ENCODE data around the gene SIL1.
"Not testable (repeated sequence)": the region's sequence is repeated elsewhere in the genome, so short reads cannot be mapped to it uniquely, and the experiment has no call there.

SIL1 gene

DNA sequence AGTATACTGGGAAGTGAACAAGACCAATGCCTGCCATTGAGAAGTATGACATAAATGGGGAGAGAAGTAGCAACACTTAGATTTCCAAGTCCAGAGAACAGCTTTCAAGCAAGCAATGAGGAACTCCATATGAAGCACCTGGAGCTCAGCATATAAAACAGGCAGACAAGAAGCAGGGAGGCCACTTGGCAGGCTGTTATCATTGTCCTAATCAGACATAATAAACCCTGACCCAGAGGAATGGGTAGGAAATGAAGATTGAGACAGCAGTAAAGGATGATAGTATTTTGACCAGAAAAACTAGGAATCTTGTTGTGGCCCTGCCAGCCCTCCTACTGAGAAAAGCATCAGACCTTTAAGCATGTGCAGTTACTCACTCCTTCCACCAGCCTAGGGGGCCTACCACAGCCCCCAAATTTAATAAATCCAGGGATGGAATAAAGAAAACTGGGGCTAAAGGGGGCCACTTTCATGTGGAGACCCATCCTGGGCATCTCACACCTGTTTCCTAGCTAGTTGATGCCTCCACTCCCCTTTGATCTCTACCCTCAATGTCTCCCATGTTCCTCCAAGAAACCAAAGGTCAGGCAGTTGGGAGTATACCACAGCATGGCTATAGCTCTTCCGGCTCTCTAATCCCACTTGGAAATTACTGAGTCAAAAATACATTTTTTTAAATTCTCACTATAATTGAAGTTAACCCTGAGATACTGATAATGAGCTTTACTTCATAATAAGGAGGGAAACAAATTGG, 135.1 kb downstream of the SIL1 start:
- DNase-seq: no peak

DNA sequence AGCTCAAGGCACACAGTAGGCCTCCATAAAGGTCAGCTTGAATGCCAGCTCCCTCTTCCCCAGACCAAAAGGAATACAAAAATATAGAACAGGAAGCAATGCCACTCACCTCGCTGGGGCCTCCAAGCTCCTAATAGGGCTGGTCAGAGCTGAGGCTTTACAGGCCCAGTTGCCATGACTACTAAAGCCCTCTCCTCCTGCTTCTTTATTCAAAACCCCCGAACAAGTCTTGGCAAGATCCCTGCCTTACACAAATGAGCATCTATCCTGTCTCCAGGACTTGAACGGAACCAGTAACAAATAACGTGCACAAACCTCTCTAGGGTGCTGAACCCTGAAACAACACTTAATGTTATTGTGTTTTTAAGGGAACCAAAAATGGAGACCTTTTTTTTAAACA, 136.3 kb downstream of the SIL1 start:
- DNase-seq: no peak

DNA sequence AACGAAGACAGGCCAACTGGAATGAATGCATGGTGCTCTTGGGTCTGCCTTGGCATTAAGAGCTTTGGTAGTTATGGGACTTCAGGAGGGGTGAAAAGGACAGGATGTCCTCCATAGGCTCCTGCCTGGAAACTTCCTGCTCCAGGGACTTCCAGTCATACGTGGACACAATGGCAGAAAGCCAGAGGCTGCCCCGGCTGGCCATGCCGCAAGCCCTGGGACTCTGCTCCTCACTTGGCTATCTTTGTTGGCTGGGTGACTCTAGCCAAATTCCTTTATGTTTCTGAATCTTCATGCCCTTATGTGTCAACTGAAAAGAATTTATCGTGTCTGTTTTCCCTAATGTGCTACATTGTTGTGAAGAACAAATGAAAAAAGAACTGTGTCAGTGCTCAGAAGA, 136.9 kb downstream of the SIL1 start:
- no peak for DNase-seq

DNA sequence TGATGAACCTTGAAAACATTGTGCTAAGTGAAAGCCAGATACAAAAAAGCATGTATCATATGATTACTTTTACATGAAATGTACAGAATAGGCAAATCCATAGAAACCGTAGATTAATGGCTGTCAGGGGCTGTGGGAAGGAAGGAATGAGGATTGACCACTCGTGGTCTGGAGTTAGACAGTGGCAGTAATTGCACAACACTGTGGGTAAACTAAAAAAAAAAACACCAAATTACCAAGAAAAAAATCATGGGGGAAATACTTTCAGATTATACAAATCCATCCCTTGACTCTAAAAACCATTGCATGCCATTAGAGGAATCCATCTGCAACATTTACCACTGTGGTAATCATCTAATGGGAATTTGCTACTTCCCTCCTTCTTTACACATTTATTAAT, 140.0 kb downstream of the SIL1 start:
- DNase-seq: no peak

DNA sequence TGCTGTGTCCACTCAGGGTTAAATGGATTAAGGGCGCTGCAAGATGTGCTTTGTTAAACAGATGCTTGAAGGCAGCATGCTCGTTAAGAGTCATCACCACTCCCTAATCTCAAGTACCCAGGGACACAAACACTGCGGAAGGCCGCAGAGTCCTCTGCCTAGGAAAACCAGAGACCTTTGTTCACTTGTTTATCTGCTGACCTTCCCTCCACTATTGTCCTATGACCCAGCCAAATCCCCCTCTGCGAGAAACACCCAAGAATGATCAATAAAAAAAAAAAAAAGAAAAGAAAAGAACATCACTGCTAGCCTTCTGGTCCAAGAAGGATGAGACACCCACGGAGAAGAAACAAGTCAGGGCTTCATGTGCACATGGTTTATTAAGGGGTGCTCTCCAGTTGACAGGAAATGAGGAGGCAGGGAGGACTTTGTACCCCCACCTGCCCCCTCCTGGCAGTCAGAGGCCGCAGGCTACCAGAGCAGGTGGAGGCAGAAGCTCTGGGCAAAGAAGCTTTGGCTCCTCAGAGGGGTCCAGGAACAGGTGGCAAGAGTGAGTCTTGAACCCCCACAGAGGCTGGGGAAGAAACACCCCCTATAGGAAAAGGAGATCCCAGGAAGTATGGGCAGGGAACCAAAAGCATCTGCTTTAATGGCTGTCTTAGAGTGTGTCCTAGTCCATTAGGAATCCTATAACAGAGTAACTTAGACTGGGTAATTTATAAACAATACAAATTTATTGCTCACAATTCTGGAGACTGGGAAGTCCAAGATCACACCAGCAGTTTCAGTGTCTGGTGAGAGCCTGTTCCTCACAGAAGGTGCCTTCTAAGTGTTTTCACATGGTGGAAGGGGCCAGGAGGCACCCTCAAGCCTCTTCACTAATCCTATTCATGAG, 140.9 kb downstream of the SIL1 start:
- DNase-seq: not testable (repeated sequence)

DNA sequence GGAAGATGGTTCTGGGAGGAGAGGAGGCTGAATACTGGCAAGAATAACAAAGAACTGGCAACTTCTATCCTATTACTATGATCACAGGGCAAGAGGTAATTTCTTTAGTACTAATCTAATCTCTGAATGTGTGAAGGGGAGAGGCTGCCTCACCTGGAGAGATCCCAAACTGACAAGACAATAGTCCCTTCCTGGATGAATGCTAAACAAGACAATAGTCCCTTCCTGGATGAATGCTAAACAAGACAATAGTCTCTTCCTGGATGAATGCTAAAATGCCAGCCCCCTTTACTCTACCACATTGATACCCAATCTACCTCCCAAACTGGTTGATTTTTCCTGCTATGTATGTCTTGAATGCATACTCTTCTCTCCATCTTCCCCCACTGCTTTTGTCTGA, 145.2 kb downstream of the SIL1 start:
- no peak for DNase-seq

DNA sequence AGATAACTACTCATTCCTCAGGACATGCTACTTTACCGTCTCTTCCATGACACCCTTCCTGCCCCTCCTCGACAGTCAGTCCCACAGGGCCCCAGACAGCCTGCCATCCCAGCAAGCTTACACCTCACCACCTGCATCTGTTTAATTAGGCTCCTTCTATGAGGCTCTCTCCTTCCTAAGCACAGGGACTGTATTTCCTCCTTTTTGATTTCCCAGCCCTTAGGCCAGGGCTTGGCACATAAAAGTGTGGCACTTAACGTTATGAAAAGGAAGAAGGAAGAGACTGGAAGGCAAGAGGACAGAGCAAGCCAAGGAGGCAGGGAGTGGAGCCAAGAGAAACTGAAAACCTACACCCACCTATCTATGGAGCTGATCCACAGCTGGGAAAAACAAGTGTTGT, 146.8 kb downstream of the SIL1 start:
- no peak for DNase-seq

DNA sequence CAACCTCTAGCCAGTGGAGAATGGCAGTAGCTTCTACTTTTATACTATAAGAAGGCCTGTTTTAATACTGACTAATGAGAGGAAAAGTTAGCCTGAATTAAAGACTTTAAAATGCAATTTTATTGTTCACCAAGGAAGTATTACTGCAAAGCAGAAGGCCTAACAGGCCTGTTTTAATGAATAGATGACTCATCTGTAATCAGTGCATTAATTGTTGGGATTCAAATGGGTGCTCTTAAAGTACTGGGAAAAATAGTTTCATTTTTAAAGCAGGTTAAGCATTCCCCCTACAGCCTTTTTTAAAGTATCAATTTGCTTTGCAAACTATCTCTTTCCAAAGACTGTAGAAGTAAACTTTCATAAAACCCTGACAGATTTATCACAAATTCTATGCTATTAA, 147.7 kb downstream of the SIL1 start:
- no peak for DNase-seq

DNA sequence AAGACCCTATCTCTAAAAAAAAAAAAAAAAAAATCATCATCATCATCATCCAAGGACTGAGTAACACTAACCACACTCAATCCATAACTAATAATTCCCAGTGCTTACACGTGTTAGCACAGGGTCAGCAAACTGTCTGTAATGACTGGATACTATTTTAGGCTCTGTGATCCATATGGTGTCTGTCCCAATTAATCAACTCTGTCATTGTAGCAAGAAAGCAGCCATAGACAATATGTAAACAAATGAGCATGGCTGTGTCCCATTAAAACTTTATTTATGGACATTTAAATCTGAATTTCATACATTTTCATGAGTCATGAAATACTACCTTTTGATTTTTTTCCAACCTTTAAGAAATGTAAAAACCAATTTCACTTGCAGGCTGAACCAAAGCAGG, 148.4 kb downstream of the SIL1 start:
- DNase-seq: no peak

DNA sequence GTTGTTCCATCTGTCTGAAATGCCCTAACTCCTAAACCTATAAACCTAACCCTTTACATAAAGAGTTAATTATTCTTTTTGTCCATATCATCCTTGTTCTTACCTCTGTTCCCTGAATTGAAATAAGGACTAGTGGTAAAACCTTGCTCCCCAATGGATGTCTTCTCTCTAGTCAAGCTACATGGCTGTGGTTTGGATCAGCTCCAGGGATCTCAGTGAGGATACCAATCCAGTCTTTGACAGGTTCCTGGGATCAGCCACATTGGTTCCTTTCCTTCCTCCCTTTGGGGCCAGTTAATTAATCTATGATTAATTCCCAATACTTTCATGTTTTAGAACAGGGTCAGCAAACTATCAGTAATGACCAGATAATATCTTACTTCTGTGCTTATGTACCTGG, 151.6 kb downstream of the SIL1 start:
- DNase-seq: no peak

DNA sequence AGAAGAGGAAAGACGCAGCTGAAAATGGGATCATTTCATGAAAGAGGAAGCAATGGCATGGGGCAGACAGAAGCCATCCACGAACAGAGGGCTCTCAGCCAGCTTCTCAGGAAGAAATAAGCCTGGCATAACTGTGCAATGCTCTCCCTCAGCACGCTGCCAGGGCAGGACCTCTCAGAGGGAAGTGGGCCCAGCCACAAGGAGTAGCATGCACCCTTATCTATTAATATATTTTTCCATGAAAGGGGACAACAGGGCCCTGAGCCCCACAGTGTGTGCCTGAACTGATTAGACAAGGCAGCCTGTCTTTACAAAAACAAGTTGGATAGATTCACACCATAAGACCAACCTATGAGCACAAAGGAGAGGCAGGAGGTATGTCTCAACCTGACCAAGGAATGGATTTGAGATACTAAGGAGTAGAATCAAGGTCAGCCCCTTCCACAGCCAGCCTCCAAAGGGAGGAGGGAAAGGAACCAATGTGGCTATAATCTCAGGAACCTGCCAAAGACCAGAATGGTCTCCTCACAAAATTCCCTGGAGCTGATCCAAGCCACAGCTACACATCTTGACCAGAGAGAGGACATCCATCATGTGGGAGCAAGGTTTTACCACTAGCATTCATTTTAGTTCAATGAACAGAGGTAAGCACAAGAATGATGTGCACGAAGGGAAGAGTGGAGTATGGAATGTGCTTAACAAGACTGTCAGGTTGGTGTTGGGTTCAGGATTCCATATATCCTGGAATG, 154.8 kb downstream of the SIL1 start:
- DNase-seq: no peak

DNA sequence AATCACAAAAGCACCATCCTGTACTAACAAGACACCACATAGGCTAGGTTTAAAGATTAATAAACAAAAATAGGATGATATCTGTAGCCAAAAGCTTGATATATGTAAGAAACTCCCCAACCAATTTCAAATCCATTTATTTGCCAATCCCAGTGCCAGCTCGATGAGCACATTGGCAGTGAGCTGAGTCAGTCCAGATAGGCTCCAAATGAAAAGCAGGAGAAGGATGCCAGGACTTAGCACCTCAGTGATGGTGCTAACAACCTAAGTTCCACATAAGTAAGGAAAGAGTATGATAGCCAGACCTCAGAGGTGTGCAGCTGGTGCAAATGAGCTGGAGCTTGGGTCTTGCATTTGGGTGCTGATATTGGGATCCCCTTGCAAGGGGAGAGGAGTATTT, 158.1 kb downstream of the SIL1 start:
- no peak for DNase-seq

DNA sequence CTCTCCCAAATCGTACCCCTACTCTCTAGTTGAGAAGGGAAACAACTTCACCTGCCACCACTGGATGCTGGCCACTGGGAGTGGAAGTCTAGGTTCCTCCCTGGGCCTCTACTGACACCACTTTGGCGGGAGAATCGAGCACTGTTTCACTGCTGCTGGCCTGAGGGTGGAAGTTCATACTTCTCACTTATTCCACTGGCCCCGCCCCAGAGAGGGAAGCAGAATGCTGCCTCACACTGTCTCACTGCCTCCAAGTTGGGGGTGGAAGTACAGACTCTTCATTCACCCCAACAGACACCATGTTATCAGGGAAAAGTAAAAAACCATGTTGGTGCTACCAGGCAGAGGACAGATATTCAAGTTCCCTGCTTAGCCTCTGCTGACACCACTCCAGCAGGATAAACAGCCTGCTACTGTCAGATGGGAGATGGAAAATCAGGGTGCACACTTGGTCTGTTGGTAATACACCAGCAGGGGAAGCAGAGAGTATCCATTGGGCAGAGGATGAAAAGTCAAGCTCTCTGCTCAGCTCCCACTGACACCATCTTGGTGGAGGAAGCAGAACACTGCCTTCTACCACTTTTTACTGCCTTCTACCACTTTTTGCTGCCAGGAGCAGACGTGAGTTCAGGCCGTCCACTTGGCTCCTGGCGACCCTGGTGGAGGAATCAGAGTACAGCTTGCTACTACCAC, 159.4 kb downstream of the SIL1 start:
- no peak for DNase-seq

DNA sequence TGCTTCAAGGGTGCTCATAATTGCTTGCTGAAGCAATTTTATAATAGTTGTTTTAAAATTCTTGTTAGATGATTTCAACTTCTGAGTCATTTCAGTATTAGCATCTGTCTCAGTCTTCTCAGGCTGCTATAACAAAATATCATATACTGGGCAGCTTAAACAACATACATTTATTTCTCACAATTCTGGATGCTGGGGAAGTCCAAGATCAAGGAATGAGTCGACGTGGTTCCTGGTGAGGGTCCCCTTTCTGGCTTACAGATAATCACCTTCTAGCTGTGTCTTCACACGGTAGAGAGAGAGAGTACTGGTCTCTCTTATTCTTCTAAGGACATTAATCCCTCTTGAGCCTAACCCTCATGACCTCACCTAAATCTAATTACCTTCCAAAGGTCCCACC, 160.4 kb downstream of the SIL1 start:
- no peak for DNase-seq

DNA sequence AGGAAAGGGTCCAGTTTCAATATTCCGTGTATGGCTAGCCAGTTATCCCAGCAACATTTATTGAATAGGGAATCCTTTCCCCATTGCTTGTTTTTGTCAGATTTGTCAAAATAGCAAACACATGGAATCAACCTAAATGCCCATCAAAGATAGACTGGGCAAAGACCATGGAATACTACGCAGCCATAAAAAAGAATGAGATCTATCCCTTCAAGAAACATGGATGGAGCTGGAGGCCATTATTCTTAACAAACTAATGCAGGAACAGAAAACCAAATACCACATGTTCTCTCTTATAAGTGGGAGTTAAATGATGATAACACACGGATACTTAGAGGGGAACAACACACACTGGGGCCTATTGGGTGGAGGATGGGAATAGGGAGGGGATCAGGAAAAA, 161.8 kb downstream of the SIL1 start:
- DNase-seq: not testable (repeated sequence)

DNA sequence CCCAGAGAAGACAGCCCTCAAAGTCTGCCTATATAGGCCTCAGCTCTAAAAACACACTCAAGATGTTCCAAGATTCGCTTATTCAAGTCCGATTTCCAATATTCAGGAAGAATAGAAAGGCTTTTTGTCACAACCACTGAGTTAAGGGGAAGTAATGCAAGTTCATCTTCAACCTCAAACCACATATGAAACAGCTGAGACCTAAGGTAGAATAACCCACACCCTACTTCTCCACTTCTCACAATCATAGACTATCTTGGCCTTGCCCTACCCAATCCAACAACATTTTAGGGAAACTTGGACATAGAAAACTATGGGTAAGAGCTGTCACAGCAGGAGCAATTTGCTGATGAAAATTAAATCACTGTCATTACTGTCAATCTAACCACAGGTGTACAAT, 171.0 kb downstream of the SIL1 start:
- no peak for DNase-seq

DNA sequence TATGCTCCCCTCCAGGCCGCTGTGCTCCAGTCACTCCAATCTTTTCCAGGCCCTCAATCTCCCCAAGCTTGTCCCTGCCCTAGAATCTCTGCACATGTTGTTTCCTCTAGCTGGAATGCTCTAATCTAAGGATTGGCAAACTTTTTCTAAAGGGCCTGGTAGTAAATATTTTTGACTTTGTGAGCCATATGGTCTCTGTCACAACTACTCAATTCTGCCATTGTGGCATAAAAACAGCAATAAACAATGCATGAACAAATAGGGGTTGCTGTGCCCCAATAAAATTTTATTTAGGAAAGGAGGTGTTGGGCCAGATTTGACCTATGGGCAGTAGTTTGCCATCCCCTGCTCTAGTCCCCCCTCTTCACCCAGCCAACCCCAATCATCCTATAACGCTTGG, 172.5 kb downstream of the SIL1 start:
- DNase-seq: no peak

DNA sequence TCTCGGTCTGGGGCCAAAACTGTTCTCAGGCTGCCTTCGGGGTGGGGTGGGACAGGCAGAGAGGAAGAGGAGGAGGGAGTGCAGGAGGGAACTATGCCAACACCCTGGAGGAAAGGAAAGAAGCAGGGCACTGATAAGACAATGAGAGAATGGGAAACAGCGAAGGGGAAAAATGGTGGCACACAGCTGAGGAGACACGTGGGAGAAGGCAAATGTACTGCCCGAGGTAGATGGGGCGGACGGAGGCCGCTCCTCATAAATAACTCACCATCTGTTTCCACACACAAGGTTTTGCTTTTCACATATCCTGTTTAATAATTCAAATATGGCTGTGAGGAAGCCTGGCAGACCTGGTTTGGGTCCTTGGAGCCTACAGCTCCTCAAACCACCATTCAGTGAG, 174.9 kb downstream of the SIL1 start:
- DNase-seq: no peak

DNA sequence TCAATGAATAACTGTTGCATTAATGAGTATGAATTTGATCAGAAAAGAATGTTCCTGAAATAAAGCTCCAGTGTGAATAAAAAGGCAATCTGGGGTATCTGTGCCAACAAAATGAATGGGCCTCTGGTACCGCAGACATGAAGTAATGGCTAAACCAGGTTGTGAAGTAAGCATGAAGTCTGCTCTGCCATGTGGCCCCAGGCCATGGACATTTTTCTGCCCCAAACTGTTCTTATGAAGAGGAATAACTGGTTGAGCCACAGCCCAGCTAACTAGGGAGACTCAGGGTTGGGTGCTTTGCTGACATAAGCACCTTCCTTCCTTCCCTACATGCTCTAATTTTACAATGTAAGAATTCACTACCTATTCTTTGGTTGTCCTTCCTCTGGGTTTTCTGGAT, 175.6 kb downstream of the SIL1 start:
- no peak for DNase-seq

DNA sequence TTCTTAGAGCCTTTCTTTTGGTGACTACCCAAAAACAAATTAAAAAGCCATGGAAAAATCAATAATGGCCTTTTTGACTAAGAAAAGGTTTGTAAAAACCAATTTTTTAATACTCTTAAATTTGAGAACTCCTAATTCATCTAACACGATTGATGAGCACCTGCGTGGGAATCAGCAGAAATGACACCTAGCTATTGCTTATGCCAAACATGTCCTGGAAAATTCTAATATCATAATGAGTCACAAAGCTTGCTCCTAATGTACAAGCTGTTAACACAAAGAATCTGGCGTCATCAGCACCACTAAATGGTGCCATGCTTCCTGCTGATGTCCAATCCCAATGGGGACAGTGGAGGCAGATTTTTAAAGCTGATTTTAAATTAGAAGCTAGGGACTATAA, 176.8 kb downstream of the SIL1 start:
- DNase-seq: no peak

DNA sequence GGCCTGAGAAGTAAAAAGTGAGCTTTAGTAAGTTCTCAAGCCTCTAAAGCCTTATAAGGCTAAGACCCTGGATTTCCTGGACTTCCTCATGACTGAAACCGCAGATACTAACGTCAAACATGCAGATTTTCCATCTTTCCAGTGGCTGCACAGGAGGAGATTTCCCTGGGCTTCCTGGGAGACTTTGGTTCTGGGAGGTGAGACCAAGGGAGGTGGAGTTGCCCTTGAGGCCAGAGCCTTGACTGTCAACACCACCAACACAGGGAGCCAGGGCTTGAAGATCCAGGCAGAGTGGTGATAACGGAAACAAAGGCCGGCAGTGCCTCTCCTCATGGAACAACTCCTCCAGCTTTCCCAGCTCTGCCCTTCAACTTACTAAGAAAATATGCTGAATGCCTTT, 178.3 kb downstream of the SIL1 start:
- DNase-seq: no peak

DNA sequence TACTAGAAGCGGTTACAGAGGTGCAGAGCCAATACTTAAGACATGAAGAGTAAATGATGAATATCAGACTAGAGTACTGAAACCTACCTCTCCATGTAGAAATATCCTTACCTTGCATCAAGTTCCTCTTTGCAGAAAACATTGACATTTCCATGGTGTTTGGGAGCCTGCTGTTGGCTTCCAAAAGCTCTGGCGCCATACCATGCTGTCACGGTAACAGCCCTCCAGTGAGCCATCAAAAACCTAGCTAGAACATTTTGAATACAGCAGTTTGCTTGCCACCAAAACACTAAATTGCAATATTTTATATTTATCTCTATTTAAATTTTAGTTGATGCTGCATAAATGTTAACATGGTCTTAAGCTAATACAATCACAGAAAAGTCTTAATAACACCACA, 179.0 kb downstream of the SIL1 start:
- DNase-seq: no peak

DNA sequence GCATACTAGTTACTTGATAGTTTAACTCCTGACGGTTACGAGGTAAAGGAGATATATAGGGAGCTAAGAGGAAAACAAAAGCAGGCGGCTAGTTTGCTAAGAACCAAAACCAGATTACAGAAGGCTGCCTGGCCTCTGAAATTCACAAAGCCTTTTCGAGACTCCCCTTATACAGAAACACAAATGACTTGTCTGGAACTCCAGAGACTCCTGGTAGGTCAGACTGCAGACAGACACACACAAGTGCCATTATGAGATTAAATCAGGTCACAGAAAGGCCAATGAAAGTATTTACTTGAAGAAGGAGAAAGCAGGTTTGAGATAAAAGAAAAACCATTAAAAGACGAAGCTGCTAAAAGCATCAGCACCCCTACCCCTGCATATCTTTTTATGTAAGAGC, 180.5 kb downstream of the SIL1 start:
- no peak for DNase-seq
